ENCODE data around the gene MAP7. TPM values are rescaled to one million over a fixed set of nuclear protein-coding genes. Genes with fewer than 3 reads are reported as not detected.

MAP7 gene
- total RNA-seq, 2 experiments from 2014 or later: not detected

DNA sequence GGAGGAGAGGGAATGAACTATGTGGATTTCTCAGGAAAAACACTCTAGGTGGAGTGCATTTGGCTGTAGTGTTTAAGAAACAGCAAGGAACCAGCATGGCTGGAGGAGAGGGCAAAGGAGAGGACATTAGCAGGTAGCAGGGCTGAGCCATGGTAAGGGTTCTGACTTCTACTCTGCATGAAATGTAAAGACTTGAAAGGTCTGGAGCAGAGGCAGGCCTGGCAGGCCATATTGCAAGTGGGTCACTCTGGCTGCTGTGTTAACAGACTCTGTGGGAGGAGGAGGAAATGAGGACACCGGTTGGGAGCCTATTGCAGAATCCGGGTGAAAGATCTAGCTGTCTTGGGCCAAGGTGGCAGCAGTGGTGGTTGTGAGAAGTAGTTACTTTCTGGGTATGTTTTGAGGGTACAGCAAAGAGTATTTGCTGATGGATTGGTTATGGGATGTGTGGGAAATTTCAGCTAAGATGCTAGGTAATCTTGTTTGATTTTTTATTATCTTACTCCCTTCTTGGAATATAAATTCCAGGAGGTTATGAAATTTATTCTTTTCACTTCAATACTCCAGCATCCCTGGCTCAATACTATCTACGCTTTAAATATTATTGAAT is 144.7 kb downstream of the MAP7 start:
- TF ChIP-seq EZH2phosphoT487 (IDR thresholded peaks at IDR 0.05; ENCODE audit: borderline replicate concordance, low read depth, low read length) (no peak), CTCF (conservative IDR thresholded peaks at IDR 0.05; ENCODE audit: low read length) (no peak)
- Histone ChIP-seq H3K4me2 (ENCODE audit: low read length) (no peak overlapping the region), H3K36me3 (ENCODE audit: insufficient read depth, low read length) (no peaks in the 10 kb centered on the region), H3K4me1 (ENCODE audit: insufficient read depth, low read length, poor library complexity, severe bottlenecking) (no peaks in the 10 kb centered on the region), H3K9me2 (ENCODE audit: insufficient read depth, low read length) (no peaks in the 10 kb centered on the region), H2AFZ (ENCODE audit: low read length) (no peak overlapping the region), H4K20me1 (ENCODE audit: insufficient read depth, low read length) (no peaks in the 10 kb centered on the region), H3K79me2 (ENCODE audit: insufficient read depth, low read depth, low read length) (no peaks in the 10 kb centered on the region), H3K9me3 (ENCODE audit: low read length) (no peaks in the 10 kb centered on the region), H3K27ac (ENCODE audit: low read depth, low read length, poor library complexity, severe bottlenecking) (no peak overlapping the region), H3K4me3 (ENCODE audit: low read depth, low read length, poor library complexity, severe bottlenecking) (no peak overlapping the region)
- ChIA-PET POLR2A (no interaction called here), CTCF (ENCODE audit: unreplicated experiment) (no interaction called here)
- BruUV-seq (replicated peaks): no TSS peak
- no peak for DNase-seq (ENCODE audit: low spot score)
- intact Hi-C loops (cut with micrococcal nuclease; ENCODE audit: unreplicated experiment): no loop called here

DNA sequence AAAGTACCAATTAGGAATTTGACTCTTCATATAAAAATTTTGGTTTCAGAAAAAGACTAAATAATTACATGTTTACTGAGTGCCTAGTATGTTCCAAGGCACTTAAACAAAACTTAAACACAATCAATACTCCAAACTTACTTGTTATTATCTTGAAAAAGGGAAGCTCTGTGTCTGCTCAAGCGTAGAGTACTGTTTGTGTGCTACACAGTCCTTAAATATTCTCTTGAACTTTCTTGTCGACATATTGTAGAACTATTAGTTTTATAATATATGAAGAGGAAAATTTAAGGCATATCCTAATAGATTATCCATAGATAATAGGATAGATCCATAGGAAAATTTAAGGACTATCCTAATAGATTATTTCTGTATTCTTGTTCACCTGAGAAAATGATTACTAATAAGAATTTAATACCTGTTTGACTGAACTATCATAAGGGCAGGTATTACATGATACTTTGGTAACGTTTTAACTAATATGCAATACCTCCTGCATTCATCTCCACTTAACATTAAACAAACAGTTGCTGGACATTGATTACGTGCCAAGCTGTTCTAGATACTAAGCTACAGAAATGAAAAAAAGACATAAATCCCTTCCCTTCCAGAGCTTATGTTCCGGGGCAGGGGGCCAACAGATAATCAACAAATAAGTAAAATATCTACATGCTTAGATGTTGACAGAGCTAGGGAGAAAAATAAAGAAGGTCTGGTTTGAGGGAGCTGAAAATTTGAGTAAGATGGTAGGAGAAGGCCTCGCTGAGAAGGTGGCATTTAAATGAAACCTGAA is 145.4 kb downstream of the MAP7 start:
- Histone ChIP-seq H3K4me2 (ENCODE audit: low read length) (no peak overlapping the region), H3K4me3 (ENCODE audit: low read depth, low read length, poor library complexity, severe bottlenecking) (no peak overlapping the region), H3K36me3 (ENCODE audit: insufficient read depth, low read length) (no peaks in the 10 kb centered on the region), H3K79me2 (ENCODE audit: insufficient read depth, low read depth, low read length) (no peaks in the 10 kb centered on the region), H3K4me1 (ENCODE audit: insufficient read depth, low read length, poor library complexity, severe bottlenecking) (no peaks in the 10 kb centered on the region), H3K9me3 (ENCODE audit: low read length) (no peaks in the 10 kb centered on the region), H2AFZ (ENCODE audit: low read length) (no peak overlapping the region), H4K20me1 (ENCODE audit: insufficient read depth, low read length) (no peaks in the 10 kb centered on the region), H3K27ac (ENCODE audit: low read depth, low read length, poor library complexity, severe bottlenecking) (no peak overlapping the region), H3K9me2 (ENCODE audit: insufficient read depth, low read length) (no peaks in the 10 kb centered on the region)
- DNase-seq (ENCODE audit: low spot score): no peak
- ChIA-PET CTCF (ENCODE audit: unreplicated experiment) (no interaction called here), POLR2A (no interaction called here)
- BruUV-seq (replicated peaks): no TSS peak
- TF ChIP-seq CTCF (conservative IDR thresholded peaks at IDR 0.05; ENCODE audit: low read length): no peak
- TF ChIP-seq EZH2phosphoT487 (IDR thresholded peaks at IDR 0.05; ENCODE audit: borderline replicate concordance, low read depth, low read length): no peak
- intact Hi-C loops (cut with micrococcal nuclease; ENCODE audit: unreplicated experiment): no loop called here

DNA sequence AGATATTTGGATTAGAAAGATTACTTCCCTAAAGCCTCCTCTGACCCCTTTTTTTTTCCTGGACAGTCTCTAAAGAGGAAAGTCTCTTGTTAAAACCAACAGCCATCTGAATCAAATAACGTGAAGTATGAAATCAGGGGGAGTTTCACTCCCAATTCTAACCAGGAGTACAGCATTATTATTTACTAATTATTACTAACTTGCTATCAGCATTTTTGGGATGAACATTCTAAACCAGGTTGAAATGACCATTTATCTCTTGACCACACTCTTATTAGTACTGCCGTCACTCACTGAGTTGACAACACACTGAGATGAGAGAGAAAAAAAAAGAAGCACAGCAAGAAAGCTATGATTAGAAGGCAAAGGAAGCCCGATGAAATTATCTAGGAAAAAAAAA is 146.2 kb downstream of the MAP7 start:
- Histone ChIP-seq H3K4me1 (ENCODE audit: insufficient read depth, low read length, poor library complexity, severe bottlenecking) (no peaks in the 10 kb centered on the region), H3K4me2 (ENCODE audit: low read length) (no peak overlapping the region)
- CTCF ChIA-PET (ENCODE audit: unreplicated experiment): no interaction called here

More for the DNA sequence above, 146.2 kb downstream of the MAP7 start:
- Histone ChIP-seq H3K27ac (ENCODE audit: low read depth, low read length, poor library complexity, severe bottlenecking) (no peak overlapping the region), H3K36me3 (ENCODE audit: insufficient read depth, low read length) (no peaks in the 10 kb centered on the region), H3K9me2 (ENCODE audit: insufficient read depth, low read length) (no peaks in the 10 kb centered on the region), H4K20me1 (ENCODE audit: insufficient read depth, low read length) (no peaks in the 10 kb centered on the region), H2AFZ (ENCODE audit: low read length) (no peak overlapping the region), H3K9me3 (ENCODE audit: low read length) (no peaks in the 10 kb centered on the region), H3K79me2 (ENCODE audit: insufficient read depth, low read depth, low read length) (no peaks in the 10 kb centered on the region), H3K4me3 (ENCODE audit: low read depth, low read length, poor library complexity, severe bottlenecking) (no peak overlapping the region)
- no TSS peak for BruUV-seq (replicated peaks)
- POLR2A ChIA-PET: no interaction called here
- intact Hi-C loops (cut with micrococcal nuclease; ENCODE audit: unreplicated experiment): no loop called here
- TF ChIP-seq EZH2phosphoT487 (IDR thresholded peaks at IDR 0.05; ENCODE audit: borderline replicate concordance, low read depth, low read length): no peak
- TF ChIP-seq CTCF (conservative IDR thresholded peaks at IDR 0.05; ENCODE audit: low read length): no peak
- DNase-seq (ENCODE audit: low spot score): no peak
